ENCODE results near the gene CSNK2A1. TPM values are rescaled to one million over a fixed set of nuclear protein-coding genes. Genes with fewer than 3 reads are reported as not detected.

The CSNK2A1 gene
- total RNA-seq, 6 experiments from 2014 or later: 124 to 150 (median 135) TPM

DNA sequence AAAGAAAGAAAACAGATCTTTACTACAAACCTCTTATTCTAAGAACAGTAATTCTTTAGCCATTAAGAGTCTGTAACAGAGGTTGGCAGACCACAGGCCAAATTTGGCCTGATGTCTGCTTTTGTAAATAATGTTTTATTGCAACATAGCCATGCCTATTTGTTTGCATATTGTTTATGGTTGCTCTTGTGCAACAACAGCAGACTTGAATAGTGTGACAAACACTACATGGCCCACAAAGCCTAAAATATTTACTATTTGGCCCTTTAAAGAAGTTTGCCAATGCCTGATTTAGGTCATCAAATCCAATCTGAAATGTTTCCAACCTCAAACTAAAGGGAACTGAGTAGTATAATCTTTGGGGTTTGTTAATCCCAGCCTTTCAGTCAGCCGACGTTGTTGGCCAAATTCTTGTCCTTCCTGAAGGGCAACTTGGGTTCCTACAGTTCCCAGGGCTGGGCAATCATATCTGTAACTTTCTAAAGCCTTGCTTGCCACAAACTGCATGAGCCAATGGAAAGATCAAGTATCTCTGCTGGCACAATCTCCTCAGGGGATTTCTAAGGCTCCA is 47.4 kb downstream of the CSNK2A1 start:
- no peaks in the 10 kb centered on the region for H3K9me3 Mint-ChIP-seq
- no peaks in the 10 kb centered on the region for H3K27me3 Mint-ChIP-seq (ENCODE audit: insufficient read depth)
- no peak overlapping the region for H3K27ac Mint-ChIP-seq
- TF ChIP-seq, protein P1, sequence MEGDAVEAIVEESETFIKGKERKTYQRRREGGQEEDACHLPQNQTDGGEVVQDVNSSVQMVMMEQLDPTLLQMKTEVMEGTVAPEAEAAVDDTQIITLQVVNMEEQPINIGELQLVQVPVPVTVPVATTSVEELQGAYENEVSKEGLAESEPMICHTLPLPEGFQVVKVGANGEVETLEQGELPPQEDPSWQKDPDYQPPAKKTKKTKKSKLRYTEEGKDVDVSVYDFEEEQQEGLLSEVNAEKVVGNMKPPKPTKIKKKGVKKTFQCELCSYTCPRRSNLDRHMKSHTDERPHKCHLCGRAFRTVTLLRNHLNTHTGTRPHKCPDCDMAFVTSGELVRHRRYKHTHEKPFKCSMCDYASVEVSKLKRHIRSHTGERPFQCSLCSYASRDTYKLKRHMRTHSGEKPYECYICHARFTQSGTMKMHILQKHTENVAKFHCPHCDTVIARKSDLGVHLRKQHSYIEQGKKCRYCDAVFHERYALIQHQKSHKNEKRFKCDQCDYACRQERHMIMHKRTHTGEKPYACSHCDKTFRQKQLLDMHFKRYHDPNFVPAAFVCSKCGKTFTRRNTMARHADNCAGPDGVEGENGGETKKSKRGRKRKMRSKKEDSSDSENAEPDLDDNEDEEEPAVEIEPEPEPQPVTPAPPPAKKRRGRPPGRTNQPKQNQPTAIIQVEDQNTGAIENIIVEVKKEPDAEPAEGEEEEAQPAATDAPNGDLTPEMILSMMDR (IDR thresholded peaks at IDR 0.05): no peak
- H3K4me3 Mint-ChIP-seq: no peak overlapping the region
- DNase-seq: no peak
- peaks cover 25% of the 10 kb centered on the region for H3K36me3 Mint-ChIP-seq (ENCODE audit: low read depth)
- H3K4me1 Mint-ChIP-seq (ENCODE audit: low read depth): no peaks in the 10 kb centered on the region

DNA sequence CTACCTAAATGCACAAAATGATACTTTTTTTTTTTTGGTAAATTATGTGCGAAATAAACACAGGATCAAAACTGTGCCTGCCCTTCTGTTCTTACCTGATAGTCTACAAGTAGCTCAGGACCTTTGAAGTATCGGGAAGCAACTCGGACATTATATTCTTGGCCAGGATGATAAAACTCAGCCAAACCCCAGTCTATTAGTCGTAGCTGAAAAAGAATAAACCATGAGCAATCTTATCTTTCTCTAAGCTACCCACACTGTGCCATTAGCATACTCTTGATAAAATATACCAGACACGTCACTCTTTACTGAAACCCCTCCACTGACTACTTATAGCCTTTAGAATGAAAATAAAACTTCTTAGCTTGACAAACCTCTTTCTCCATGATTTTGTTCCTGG is 51.4 kb downstream of the CSNK2A1 start:
- H3K27me3 Mint-ChIP-seq (ENCODE audit: insufficient read depth): no peaks in the 10 kb centered on the region
- peaks cover 16% of the 10 kb centered on the region for H3K36me3 Mint-ChIP-seq (ENCODE audit: low read depth)
- no peaks in the 10 kb centered on the region for H3K9me3 Mint-ChIP-seq
- no peaks in the 10 kb centered on the region for H3K4me1 Mint-ChIP-seq (ENCODE audit: low read depth)
- no peak overlapping the region for H3K27ac Mint-ChIP-seq
- TF ChIP-seq, protein P1 (IDR thresholded peaks at IDR 0.05): no peak
- DNase-seq: no peak
- no peak overlapping the region for H3K4me3 Mint-ChIP-seq

DNA sequence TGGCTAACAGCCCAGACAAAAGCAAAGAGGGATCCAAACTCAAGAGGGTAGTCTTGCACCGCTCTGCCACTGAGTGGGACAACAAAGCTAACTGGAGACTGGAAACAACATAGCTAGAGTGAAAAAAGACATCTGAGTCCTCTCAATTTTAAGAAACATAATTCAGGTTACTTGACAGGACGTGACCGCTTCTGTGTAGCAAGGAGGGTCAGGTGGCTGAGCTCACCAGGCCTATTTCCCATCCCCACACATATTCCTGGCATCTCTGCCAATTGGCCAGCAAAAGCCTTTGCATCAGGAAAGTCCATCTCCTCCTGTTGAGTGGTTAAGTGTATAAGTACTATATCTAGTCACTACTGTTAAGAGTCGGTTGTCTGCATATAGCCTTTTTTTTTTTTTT is 55.9 kb downstream of the CSNK2A1 start:
- Mint-ChIP-seq H3K27ac (no peak overlapping the region), H3K9me3 (no peaks in the 10 kb centered on the region), H3K4me1 (ENCODE audit: low read depth) (no peaks in the 10 kb centered on the region), H3K36me3 (ENCODE audit: low read depth) (peaks cover 21% of the 10 kb centered on the region), H3K27me3 (ENCODE audit: insufficient read depth) (no peaks in the 10 kb centered on the region), H3K4me3 (no peak overlapping the region)
- no peak for DNase-seq
- TF ChIP-seq, protein P1 (IDR thresholded peaks at IDR 0.05): no peak

DNA sequence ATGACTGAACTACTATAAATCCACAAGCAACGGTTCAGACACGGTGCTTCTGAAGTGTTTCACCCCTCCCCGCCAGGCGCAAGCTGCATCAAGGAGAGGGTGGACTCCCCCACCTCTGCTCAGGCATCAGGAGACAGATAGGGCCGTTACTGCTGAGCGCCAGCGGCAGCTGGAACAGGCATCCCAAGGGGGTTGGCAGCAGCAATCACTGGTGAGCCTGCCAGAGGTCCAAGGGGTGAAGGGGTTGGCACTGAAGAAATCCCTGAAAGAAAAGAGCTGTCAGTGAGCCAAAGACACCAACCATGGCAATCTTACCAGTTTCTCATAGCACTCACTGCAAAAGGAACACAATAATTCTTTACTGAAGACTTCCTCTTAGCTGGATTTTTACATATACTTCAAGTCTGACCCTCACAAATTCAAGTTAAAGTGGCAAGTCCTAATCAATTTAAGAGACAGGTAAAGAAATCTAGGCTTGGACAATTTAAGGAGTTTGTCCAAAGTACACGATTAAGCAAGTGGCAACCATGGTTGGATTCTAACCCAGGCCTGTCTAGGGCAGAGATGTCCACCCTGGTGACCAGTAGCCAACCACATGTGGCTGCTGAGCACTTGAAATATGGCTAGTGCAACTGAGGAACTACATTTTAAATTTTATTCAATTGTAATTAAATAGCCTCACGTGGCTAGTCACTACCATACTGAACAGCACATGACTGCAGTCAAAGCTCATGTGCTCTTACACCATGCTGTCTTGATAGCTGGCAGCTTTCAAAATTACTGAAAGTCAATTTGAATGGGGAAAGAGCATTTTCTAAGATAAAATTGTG is 59.6 kb downstream of the CSNK2A1 start:
- no peak for DNase-seq
- H3K27ac Mint-ChIP-seq: no peak overlapping the region
- no peaks in the 10 kb centered on the region for H3K27me3 Mint-ChIP-seq (ENCODE audit: insufficient read depth)
- H3K9me3 Mint-ChIP-seq: no peaks in the 10 kb centered on the region
- H3K36me3 Mint-ChIP-seq (ENCODE audit: low read depth): peaks cover 22% of the 10 kb centered on the region
- TF ChIP-seq, protein P1 (IDR thresholded peaks at IDR 0.05): no peak
- H3K4me1 Mint-ChIP-seq (ENCODE audit: low read depth): peaks cover 7% of the 10 kb centered on the region
- H3K4me3 Mint-ChIP-seq: no peak overlapping the region

DNA sequence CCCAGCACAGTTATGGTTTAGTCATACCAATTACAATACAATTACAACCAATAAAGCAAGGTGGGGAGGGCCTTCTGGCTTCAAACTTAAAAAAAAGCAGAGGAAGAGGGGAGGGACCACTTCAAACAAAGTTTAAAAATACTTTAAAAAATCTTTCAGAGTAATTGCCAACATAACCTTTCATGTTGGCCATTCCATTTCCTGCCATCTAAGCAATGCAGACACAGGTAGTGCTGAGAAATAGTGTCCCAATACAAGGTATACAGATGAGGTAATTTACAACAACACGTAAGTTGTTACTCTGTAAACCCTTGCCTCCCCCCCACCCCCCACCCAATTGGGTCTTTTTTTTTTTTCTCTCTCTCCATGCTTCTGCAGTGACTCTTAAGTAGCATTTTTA is 62.4 kb downstream of the CSNK2A1 start:
- H3K4me1 Mint-ChIP-seq (ENCODE audit: low read depth): peaks cover 13% of the 10 kb centered on the region
- no peak overlapping the region for H3K27ac Mint-ChIP-seq
- H3K27me3 Mint-ChIP-seq (ENCODE audit: insufficient read depth): peaks cover 4% of the 10 kb centered on the region
- H3K36me3 Mint-ChIP-seq (ENCODE audit: low read depth): peaks cover 26% of the 10 kb centered on the region
- no peak for DNase-seq
- H3K4me3 Mint-ChIP-seq: no peak overlapping the region
- no peaks in the 10 kb centered on the region for H3K9me3 Mint-ChIP-seq
- TF ChIP-seq, protein P1 (IDR thresholded peaks at IDR 0.05): no peak

Data from HFFc6 (cell line).